ENCODE measurements around the gene WLS.
"Not testable (repeated sequence)": the region's sequence is repeated elsewhere in the genome, so short reads cannot be mapped to it uniquely, and the experiment has no call there.

WLS gene

DNA sequence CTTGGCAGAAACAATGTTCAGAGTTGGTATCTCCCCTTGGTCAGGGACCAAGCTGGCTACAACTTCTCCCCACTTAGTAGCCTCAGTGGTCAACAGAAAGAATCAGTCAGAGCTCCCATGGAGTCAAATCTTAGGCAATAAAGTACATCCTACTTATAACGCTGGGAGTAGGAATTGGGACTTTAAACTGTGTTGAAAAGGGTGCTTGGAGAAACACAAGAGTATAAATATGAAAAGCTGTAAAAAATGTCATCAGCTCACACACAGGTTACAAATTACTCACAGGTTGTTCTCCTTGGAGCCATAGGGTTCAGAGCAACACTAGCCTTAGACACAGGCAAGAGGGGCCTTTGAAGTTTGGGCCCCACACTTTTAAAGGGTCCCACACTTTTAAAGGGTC is 67.4 kb downstream of the WLS start:
- DNase-seq (ENCODE audit: low spot score): no peak

DNA sequence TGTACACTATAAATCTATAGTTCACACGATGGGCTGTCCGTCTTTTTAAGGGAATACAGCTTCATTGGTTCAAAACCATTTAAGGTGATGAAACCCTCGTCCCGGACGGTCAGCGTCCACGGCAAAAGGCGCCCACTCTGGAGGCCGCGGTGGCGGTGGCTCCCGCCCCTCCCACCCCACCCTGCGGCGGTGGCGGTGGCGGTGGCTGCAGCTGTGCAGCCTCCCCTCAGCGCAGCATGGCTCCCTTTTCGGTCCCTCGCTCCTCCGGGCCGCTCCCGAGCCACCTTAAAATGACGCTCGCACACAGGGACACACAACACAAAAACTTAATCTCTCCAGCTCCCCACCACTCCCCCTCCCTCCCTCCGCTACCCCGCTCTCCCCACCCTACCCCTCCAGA is 69.1 kb downstream of the WLS start:
- no peak for DNase-seq (ENCODE audit: low spot score)

DNA sequence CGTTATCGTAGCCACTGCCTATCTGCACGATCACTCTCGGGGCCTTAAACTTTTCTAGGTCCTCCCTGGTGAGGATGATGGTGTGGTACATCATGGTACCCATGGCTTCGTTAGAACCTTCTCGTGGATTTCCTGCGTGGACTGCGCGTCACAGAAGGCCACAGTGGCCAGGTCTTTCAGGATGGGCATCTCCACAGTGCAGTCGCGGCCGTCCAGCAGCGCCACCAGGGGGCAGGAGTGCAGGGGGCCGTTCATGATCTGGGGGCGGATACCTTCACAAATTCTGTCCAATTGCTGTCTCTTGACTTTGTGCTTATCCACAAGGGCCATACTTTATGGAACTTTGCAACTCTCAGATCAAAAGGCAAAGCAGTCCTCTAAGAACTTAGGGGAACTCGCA is 69.6 kb downstream of the WLS start:
- DNase-seq (ENCODE audit: low spot score): no peak

DNA sequence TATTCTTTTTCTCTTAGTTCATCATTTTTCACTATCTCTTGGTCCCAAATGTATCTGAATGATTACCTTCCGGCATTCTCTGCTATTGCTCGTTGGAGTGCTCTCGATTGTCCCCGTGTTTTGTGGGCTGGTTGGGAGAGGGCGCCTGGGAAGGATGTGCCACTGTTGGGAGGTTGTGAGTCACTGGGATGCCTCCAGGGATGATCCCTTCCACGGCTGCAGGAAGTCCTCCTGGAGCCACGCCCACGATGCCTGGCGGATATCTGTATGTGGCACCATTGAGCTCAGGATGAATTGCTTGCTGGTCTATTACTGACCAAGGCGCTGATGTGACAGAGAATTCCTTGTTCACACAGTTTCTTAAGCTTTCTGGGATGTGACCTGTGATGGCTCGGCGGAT is 70.7 kb downstream of the WLS start:
- DNase-seq (ENCODE audit: low spot score): not testable (repeated sequence)

DNA sequence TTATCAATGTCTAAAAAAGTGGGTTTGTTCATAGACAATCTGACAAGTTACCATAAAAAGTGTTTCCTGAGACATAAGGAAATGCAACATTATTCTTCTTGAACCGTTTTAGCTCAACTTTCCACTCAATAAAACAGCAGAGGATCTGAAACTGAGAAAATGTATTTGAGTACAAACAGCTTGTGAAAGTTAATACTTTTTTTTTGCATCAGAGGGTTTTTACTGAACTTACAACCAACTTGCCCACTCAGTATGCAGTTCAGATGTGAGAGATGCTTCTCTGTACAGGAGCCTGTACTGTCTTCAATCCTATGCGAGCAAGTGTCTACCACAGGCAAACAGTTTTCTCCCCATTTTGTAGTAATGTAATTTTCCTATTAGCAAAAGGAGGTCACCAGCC is 71.4 kb downstream of the WLS start:
- DNase-seq (ENCODE audit: low spot score): not testable (repeated sequence)

DNA sequence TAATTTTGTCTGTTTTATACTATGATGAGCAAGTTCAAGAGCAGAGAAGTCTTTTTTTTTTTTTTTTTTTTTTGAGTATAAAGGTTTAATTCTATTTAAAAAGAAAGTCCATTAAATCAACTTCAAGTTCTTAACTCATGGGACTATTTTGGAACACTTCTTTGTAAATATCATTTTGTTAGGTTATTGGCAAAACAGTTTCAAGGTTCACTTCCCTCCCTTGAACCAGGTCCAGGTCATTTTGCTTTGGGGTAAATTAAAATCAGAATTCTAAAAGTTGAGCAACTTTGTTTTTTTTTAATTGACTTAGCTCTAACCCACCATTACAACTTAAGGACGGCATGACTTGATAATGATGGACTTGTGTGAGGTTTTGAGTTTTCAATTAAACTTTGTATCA is 72.3 kb downstream of the WLS start:
- DNase-seq (ENCODE audit: low spot score): no peak

DNA sequence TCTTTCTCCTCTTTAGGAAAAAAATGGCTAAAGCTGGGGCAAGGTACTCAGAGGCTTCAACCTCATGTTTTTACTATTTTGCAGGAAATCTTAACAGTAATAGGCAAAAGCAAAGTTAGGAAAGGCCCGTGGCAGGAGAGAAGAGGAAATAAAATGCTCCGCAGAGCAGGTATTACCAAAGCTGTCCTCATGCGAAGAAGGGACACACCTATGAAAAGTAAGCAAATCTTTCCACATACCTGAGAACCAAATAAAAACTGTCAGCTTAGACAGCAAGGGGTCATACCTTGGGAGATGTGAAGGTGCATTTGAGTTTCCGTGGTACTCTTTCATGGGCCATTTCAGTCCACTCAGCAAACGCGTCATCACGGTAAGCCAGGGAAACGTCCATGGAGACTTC is 73.5 kb downstream of the WLS start:
- no peak for DNase-seq (ENCODE audit: low spot score)

DNA sequence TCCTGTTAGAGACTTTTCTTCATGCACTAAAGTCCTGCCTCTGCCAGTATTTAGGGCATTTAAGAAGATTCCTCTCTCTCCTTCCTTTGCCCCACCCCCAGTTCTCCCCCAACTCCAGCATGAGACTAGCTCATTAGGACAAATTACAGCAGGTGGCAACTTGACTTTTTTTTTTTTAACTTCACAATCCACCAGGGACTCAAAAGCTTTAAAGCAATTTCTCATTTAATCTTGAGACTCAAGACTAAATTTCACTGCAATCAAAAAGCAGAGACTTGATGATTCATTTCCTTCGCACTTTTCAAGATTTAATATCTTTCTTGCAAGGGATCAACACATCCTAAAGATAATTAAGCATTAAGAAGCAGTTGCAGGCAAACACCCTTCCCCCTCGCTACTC is 74.9 kb downstream of the WLS start:
- no peak for DNase-seq (ENCODE audit: low spot score)

DNA sequence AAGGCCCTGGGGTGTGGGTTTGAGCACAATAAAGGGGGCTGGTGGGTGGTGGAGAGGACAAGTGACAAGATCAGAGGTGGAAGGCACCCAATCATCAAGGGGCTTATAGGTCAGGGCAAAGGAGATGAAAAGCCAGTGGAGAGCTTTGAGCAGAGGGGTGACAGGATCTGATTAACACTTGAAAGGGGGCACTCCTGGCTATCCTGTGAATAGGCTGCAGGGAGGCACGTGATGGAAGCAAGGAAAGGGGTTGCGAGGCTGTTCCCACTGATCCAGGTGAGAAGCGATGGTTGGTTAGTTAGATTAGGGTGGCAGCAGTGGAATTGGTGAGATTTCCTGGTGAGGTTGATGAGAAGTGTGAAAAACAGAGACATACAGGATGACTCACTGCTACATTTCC is 80.6 kb downstream of the WLS start:
- no peak for DNase-seq (ENCODE audit: low spot score)

DNA sequence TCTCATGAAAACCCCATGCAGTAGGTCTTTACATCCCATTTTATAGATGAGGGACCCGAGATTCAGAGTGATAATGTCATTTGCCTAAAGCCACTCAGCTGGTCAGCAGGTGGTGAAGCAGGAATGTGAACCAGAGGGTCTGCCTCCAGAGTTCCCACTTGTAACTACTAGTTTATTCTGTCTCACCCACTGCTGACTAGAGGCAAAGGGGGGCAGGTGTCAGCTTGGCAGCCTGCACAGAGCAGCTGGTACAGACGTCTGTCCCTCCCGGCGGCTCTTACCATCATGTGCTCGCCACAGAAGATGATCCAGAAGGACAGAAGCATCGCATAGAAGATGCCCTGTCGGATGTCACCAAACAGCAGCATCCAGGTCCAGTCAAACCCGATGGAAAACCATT is 82.4 kb downstream of the WLS start:
- DNase-seq (ENCODE audit: low spot score): no peak

DNA sequence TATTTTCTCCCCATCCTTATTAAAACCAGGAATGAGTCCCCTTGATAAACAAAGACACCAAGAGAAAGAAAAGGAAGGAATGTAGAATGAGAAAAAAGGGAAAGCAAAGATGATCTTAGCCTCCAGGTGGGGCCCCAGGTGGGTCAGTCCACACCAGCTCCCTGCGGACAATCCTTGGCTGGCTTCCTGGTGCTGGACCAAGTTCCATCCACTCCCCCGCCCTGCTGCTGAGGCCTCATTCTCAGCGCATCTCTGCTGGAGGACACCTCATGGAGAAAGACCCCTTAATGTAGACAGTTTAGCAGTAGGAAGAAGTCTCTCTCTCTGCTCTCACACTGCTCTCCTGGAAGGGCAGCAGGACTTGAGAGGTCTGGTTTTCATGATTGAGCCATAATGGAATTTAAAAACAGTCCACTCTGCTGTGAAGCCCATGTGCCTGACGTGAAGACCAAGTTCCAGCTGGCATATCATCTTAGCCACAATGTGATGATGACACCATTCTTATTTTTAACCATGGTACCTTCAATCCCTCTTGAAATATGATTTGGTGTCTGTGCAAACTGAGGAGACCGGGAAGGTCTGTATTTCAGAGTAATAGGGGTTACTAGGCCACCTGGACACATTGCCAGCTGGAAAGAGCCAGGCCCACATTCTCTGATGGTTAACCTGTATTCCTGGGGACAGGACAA is 83.1 kb downstream of the WLS start:
- DNase-seq (ENCODE audit: low spot score): no peak

DNA sequence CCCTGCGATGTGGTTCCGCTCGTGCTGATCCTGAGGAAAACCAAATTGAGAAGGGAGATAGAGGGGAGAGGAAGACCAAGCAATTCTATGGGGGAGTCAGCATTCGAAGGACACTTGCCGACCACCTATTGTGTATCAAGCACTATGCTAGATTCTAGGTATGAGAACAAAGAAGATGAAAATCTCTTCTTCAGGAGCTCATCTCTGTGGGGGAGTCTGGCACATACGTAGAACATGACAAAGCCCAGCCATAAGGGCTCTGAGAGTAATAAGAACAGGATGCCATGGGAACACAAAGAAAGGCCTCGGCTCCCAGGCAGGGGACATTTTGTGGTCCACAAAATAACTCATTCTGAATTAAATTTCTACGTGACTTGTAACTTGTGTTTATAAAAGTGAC is 83.7 kb downstream of the WLS start:
- DNase-seq (ENCODE audit: low spot score): no peak

DNA sequence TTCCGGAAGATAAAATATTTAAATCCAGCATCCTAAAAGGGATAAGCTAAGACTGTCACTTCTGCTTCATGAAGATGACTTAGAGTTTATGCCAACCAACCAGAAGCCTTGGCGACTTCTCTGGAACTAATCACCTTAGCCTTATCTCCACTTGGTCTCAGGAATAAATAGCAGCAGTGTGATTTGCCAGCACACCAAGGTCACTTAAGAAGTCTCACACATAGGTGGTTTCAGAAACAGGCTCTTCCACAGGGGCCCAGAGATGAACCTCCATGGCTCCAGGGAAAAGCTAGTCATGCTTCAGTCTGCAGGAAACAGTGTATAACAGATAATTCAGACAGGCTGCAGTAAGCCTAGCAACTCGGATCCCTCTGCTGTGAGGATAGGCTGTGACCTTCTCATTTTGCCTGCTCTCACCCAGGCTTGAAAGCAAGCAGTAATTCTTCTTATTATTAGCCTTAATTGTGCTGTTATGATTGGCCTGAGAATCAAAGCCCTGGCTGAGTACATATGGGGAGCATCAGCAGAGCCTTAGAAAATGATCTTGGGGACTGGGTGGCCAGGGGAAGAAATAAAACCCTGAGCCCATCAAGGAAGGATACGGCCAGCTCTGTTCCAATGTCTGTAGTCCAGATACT is 84.7 kb downstream of the WLS start:
- no peak for DNase-seq (ENCODE audit: low spot score)

DNA sequence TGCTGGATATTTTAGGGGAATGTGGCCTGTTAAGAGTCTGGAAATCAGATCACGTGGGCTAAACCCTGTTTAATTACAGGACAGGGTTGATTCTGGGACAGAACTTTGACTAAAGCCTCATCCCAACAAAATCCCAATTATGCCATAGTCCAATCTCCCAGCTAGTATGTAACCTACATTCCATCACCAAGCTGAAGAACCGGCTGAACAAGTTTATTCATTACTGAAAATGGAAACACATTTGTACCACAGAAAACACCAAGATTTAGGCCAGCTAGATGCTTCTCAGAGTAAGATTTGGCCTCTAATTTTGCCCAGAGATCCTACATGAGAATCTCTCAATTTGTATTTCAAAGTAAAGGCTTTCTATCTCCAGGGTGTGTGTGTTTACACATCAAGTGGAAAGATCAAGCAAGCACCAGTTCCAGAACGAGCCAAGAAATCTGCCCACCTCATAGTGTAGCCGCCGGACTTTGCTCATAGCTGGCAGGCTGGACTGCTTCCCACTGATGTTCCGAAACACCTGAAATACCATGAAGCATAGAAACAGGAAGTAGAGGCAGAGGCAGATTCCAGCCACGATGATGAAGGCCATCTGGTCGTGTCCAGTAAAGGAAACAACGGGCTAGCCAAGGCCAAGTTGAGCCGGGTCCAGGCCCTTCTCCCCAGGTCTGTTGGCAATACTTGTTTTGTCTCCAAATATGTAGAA is 86.8 kb downstream of the WLS start:
- no peak for DNase-seq (ENCODE audit: low spot score)

DNA sequence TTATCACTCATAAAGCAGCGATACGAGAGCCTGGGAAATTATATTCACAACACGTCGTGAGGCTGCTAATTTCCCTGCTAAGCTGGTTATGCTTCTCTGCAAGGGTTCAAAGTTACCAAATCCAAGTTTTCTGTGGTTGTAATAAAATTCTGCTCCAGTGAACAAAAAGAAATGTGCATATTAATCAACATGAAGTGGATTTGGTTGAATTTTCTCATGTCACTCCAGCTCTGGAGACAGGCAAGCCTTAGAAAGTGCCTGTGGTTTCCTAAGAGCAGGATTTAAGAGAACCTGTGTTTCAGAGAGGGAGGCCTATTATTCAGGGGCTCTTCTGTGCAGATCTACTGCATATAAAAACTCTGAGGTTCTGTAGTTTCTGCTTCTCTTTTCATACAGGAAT is 87.5 kb downstream of the WLS start:
- no peak for DNase-seq (ENCODE audit: low spot score)

DNA sequence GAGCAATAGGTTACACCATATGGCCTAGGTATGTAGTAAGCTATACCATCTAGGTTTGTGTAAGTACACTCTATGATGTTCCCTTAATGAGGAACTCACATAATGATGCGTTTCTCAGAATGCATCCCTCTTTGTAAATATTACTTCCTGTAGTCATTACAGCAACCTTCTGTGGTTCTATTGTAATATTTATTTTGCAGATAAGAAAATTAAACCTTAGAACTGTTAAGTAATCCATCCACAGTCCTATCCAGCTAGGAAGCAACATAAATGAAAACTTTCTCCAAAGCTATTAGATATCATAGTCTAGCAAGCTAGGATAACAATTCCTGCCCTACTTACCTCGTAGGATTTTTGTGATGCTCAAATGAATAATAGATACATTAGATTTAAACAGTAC is 88.7 kb downstream of the WLS start:
- no peak for DNase-seq (ENCODE audit: low spot score)

DNA sequence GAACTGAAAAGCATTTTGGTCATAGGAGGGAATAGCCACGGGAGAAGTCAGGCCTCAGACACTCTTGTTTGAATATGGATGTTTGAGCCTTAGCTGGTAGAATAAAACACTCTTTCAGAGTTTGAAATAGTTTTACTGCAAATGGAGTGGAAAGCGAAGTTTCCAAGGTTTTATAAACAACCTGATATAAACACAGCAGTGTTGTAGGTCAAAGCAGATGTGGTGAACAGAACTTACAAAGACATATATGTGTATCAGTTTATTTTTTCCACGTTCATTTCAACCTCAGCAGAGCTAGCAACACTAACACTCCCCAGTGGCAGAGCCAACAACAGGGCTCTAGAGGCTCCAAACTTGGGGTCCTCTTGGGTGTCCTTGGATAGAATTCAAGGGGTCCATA is 89.9 kb downstream of the WLS start:
- DNase-seq (ENCODE audit: low spot score): no peak

DNA sequence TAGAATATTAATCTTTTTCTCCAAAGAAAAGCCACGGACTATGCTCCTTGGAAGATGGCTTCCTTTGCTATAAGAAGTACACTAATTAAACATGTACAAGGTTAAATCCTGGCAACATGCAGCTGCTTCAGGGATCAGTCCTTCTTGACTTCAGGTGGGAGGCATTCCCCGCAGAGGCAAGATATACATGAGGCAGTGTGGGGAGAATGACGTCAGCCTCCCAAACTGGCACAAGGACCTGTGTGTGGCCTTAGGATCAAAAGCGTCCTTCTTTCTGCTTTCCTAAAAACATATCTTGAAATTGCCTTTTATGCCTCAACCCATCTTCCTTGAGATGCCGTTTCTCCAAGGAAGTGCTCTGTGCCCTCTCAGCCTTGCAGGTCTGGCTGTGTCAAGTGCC is 90.3 kb downstream of the WLS start:
- no peak for DNase-seq (ENCODE audit: low spot score)

DNA sequence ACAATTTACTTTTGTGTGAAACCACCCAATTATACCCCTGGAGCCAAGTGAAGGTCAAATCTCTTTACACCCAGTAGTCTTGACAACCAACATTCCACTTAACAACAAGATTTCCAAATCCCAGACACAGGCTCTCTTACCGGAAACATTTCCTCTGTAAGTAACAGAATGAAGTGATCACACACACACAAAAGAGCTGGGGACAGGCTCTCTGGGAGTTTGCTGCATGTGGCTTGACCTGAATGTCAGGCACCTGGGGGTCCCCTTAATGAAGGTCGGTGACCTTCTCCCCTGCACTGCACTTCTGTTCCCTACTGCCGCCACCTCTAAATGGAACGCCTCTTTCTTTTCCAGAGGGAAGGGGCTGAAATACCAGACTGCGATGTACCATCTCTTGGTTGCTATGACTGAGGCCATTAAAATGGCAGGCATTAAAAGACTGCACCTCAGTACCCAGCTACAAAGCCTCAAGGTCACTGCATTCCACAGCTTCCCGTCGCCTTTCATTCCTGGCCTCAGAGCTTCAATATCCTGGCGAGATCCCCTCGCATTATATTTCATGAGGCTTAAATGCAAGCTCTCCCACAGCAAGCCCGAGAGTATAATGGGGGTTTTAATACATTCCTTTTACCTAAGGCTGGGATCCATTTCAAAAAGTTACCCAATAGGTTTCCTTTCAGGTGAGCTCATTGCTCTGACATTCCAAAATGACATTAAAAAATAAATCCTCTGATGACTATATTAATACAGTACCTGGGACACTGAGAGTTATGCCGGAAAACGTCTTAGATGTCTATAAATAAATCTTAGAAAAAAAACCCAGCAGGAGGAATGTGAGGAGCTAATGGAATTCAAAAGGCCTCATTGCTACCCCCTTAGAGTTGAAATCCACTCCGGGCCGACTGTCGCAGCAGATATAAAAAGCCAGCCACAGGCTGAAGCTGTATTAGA is 91.0 kb downstream of the WLS start:
- DNase-seq (ENCODE audit: low spot score): no peak

DNA sequence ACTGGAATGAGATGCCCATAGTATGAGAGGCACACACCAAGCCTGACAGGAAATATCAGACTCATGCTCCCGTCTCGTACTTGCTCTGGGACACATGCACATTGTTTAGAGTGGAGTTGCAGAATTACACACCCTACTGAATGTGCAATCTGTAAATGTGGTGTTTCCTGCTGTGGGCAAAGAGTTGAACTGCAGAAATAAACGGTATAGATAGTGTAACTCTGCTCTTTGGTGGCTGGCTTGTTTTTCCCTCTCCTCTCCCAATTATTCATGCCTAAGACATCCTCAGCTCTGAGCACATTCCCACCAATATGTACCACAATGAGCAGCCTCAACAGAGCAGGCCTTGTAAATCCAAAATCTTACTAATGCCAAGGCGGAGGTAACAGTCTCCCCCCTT is 91.8 kb downstream of the WLS start:
- no peak for DNase-seq (ENCODE audit: low spot score)

DNA sequence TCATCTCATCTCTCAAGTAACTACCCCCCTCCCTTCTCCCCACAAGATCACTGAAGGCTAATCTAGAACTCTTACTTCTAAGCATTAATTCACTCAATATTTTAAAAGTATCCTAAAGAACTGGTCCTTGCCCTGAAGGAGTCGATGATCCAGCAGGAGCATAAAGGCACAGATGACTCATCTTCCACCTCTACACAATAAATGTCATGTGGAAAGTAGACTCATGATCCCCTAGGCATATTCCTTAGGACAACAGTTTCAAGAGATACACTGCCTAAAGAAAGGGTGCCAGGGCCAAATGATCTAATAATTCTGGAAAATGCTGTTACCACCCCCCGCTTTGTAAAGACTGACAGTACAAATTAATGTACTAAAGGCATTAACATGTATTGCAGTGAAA is 96.1 kb downstream of the WLS start:
- no peak for DNase-seq (ENCODE audit: low spot score)

DNA sequence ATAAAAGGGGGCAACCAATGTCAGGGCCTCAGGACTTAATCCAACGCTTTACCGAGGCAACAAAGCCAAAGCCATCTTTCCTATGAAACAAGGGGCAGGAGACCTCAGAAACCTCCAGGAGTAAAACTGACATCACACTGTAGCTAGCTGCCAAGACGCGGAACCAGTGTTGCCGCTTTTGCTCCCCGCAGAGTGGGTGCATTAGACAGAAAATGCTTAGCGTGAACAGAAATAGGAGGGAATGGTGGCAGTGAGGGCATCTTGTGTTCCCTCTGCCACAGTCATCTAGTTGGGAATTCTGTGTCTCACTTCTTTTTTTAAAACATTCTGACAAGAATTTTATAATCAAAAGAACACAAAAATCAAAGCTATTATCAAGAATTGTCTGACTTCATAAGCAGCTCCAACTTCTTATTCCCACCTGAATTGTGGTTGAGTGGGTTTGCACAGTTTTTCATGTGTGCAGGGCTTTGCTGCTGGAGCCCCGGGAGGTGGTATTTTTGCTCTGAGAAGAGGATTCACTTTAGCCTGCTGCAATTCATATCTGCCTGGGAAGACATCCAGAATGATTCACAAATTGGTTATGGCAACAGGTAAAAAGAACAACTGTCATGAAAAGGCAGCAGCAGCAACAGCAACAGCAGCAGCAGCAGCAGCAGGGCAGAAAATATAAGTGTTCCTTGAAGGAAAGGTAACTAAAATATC is 99.7 kb downstream of the WLS start:
- DNase-seq (ENCODE audit: low spot score): no peak

All from hematopoietic multipotent progenitor cell treated with erythropoietin and hydrocortisone succinate and interleukin-3 and kit ligand, for 17 days (in vitro differentiated cells).